Measurements from ENCODE around the gene PROSER3. TPM values are rescaled to one million over a fixed set of nuclear protein-coding genes. Genes with fewer than 3 reads are reported as not detected.

The PROSER3 gene
- total and polyA plus RNA-seq, 2 experiments from 2014 or later: 2.7 to 12.6 TPM

DNA sequence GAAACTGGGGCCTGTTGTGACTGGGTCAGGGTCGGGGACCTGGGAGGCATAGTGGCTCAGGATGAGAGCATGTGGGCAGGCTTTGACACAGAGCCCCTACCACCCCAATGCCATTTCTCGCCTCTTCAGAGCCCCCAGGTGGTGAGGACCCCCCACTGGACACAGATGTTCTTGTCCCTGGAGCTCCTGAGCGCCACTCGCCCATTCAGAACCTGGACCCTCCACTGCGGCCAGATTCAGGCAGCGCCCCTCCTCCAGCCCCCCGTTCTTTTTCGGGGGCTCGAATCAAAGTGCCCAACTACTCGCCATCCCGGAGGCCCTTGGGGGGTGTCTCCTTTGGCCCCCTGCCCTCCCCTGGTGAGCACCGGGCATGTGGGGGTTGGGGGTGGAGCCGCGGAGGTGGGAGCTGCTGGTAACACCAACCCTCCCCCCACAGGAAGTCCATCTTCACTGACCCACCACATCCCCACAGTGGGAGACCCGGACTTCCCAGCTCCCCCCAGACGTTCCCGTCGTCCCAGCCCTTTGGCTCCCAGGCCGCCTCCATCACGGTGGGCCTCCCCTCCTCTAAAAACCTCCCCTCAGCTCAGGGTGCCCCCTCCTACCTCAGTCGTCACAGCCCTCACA lies 26.1 kb upstream of the PROSER3 start:
- H3K27ac ChIP-seq: no peak overlapping the region

DNA sequence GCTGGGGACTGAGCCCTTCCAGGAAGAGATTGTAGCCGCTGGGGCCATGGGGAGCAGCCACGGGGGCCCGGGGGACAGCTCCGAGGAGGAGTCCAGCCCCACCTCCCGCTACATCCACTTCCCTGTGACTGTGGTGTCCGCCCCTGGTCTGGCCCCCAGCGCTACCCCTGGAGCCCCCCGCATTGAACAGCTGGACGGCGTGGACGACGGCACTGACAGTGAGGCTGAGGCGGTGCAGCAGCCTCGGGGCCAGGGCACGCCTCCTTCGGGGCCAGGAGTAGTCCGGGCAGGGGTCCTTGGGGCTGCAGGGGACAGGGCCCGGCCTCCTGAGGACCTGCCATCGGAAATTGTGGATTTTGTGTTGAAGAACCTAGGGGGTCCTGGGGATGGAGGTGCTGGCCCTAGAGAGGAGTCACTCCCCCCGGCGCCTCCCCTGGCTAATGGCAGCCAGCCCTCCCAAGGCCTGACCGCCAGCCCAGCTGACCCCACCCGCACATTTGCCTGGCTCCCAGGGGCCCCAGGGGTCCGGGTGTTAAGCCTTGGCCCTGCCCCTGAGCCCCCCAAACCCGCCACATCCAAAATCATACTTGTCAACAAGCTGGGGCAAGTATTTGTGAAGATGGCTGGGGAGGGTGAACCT lies 25.3 kb upstream of the PROSER3 start:
- Histone ChIP-seq H3K4me2 (ENCODE audit: unreplicated experiment) (no peak overlapping the region), H2AFZ (no peak overlapping the region), H3K9me3 (ENCODE audit: low read depth) (no peaks in the 10 kb centered on the region), H3K9me2 (ENCODE audit: insufficient read depth) (no peaks in the 10 kb centered on the region), H3K36me3 (ENCODE audit: low read depth) (peaks cover 11% of the 10 kb centered on the region; the same call in 1 of the 2 replicates), H3F3A (ENCODE audit: insufficient read depth) (no peaks in the 10 kb centered on the region), H3K27me3 (replicated peaks; ENCODE audit: insufficient read depth) (no peaks in the 10 kb centered on the region), H3K27ac (no peak overlapping the region), H3K4me3 (no peak overlapping the region), H3K9ac (no peak overlapping the region), H3K4me1 (ENCODE audit: insufficient read depth) (no peaks in the 10 kb centered on the region), H3K79me2 (ENCODE audit: insufficient read depth) (no peaks in the 10 kb centered on the region), H4K20me1 (ENCODE audit: insufficient read depth) (no peaks in the 10 kb centered on the region)
- TF ChIP-seq EZH2phosphoT487 (IDR thresholded peaks at IDR 0.05; ENCODE audit: insufficient read depth, low read depth) (no peak), EZH2 (IDR thresholded peaks at IDR 0.05; ENCODE audit: insufficient read depth, poor library complexity, severe bottlenecking) (no peak)
- 63 to 81% methylated on average over 5 to 25 of the region's 25 CpGs for WGBS, 2 experiments (ENCODE audit: low coverage in 1 of 2, low lambda C conversion rate in 2 of 2, missing lambda C conversion rate in 2 of 2)
- no peak for DNase-seq
- in situ Hi-C loops (cut with MboI): no loop called here

More for the DNA sequence above, 26.1 kb upstream of the PROSER3 start:
- Histone ChIP-seq H3K9me2 (ENCODE audit: insufficient read depth) (no peaks in the 10 kb centered on the region), H3K36me3 (ENCODE audit: low read depth) (peaks cover 11% of the 10 kb centered on the region; the same call in 1 of the 2 replicates), H3K79me2 (ENCODE audit: insufficient read depth) (no peaks in the 10 kb centered on the region), H3K9ac (no peak overlapping the region), H3K4me3 (no peak overlapping the region), H3K9me3 (ENCODE audit: low read depth) (no peaks in the 10 kb centered on the region), H2AFZ (no peak overlapping the region), H3F3A (ENCODE audit: insufficient read depth) (no peaks in the 10 kb centered on the region), H4K20me1 (ENCODE audit: insufficient read depth) (no peaks in the 10 kb centered on the region), H3K27me3 (replicated peaks; ENCODE audit: insufficient read depth) (no peaks in the 10 kb centered on the region), H3K4me2 (ENCODE audit: unreplicated experiment) (no peak overlapping the region), H3K4me1 (ENCODE audit: insufficient read depth) (no peaks in the 10 kb centered on the region)
- in situ Hi-C loops (cut with MboI): no loop called here
- TF ChIP-seq EZH2phosphoT487 (IDR thresholded peaks at IDR 0.05; ENCODE audit: insufficient read depth, low read depth) (no peak), EZH2 (IDR thresholded peaks at IDR 0.05; ENCODE audit: insufficient read depth, poor library complexity, severe bottlenecking) (no peak)
- no peak for DNase-seq
- 92 to 93% methylated on average over 16 to 21 of the region's 21 CpGs for WGBS, 2 experiments (ENCODE audit: low coverage in 1 of 2, low lambda C conversion rate in 2 of 2, missing lambda C conversion rate in 2 of 2)

- no peaks in the 10 kb centered on the region for H3K4me1 ChIP-seq (ENCODE audit: insufficient read depth)
- 85 to 87% methylated on average over 31 to 35 of the region's 35 CpGs for WGBS, 2 experiments (ENCODE audit: low coverage in 1 of 2, low lambda C conversion rate in 2 of 2, missing lambda C conversion rate in 2 of 2)
- in situ Hi-C loops (cut with MboI): no loop called here
These were observed 24.5 kb upstream of the PROSER3 start for GRCh38 chr19:35733180-35734125.

GRCh38 chr19:35734273-35734672 lies 23.7 kb upstream of the PROSER3 start:
- H3K4me2 ChIP-seq (ENCODE audit: unreplicated experiment): no peak overlapping the region
- no peaks in the 10 kb centered on the region for H3K4me1 ChIP-seq (ENCODE audit: insufficient read depth)
- no peak overlapping the region for H3K4me3 ChIP-seq
- no peaks in the 10 kb centered on the region for H3K9me3 ChIP-seq (ENCODE audit: low read depth)
- H3K36me3 ChIP-seq (ENCODE audit: low read depth): peaks cover 11% of the 10 kb centered on the region; the same call in 1 of the 2 replicates
- in situ Hi-C loops (cut with MboI): no loop called here
- H4K20me1 ChIP-seq (ENCODE audit: insufficient read depth): no peaks in the 10 kb centered on the region
- H3K27ac ChIP-seq: no peak overlapping the region
- H3K27me3 ChIP-seq (replicated peaks; ENCODE audit: insufficient read depth): no peaks in the 10 kb centered on the region
- no peak overlapping the region for H2AFZ ChIP-seq
- TF ChIP-seq EZH2phosphoT487 (IDR thresholded peaks at IDR 0.05; ENCODE audit: insufficient read depth, low read depth) (no peak), EZH2 (IDR thresholded peaks at IDR 0.05; ENCODE audit: insufficient read depth, poor library complexity, severe bottlenecking) (no peak)
- no peak for DNase-seq
- peaks cover 15% of the 10 kb centered on the region; the same call in 1 of the 2 replicates for H3F3A ChIP-seq (ENCODE audit: insufficient read depth)
- H3K9ac ChIP-seq: no peak overlapping the region
- no peaks in the 10 kb centered on the region for H3K79me2 ChIP-seq (ENCODE audit: insufficient read depth)
- no peaks in the 10 kb centered on the region for H3K9me2 ChIP-seq (ENCODE audit: insufficient read depth)
- 92 to 99% methylated on average over 8 of the region's 8 CpGs for WGBS, 2 experiments (ENCODE audit: low coverage in 1 of 2, low lambda C conversion rate in 2 of 2, missing lambda C conversion rate in 2 of 2)

More at GRCh38 chr19:35733180-35734125, 24.5 kb upstream of the PROSER3 start:
- no peak overlapping the region for H3K9ac ChIP-seq
- no peak overlapping the region for H3K4me3 ChIP-seq
- no peak overlapping the region for H2AFZ ChIP-seq
- DNase-seq: peak; percentile 24
- 0 out of 2 replicates have a peak, but pooled peaks cover 6% of the 10 kb centered on the region for H3F3A ChIP-seq (ENCODE audit: insufficient read depth)
- H3K36me3 ChIP-seq (ENCODE audit: low read depth): peaks cover 11% of the 10 kb centered on the region; the same call in 1 of the 2 replicates
- H3K27ac ChIP-seq: no peak overlapping the region
- H4K20me1 ChIP-seq (ENCODE audit: insufficient read depth): no peaks in the 10 kb centered on the region
- TF ChIP-seq EZH2phosphoT487 (IDR thresholded peaks at IDR 0.05; ENCODE audit: insufficient read depth, low read depth) (no peak), EZH2 (IDR thresholded peaks at IDR 0.05; ENCODE audit: insufficient read depth, poor library complexity, severe bottlenecking) (no peak)
- no peak overlapping the region for H3K4me2 ChIP-seq (ENCODE audit: unreplicated experiment)
- no peaks in the 10 kb centered on the region for H3K9me2 ChIP-seq (ENCODE audit: insufficient read depth)
- no peaks in the 10 kb centered on the region for H3K9me3 ChIP-seq (ENCODE audit: low read depth)
- no peaks in the 10 kb centered on the region for H3K79me2 ChIP-seq (ENCODE audit: insufficient read depth)
- H3K27me3 ChIP-seq (replicated peaks; ENCODE audit: insufficient read depth): no peaks in the 10 kb centered on the region
